ENCODE results near the gene OTUD3. TPM values are rescaled to one million over a fixed set of nuclear protein-coding genes. Genes with fewer than 3 reads are reported as not detected.
"Not testable (repeated sequence)": the region's sequence is repeated elsewhere in the genome, so short reads cannot be mapped to it uniquely, and the experiment has no call there.

OTUD3 gene
- total RNA-seq, 1 donor from 2014 or later, result 19.9 TPM

GRCh38 chr1:19877821-19878636, 4.2 kb upstream of the OTUD3 start:
- no peak overlapping the region for H3K4me3 Mint-ChIP-seq (ENCODE audit: low read depth)
- H3K9me3 Mint-ChIP-seq (ENCODE audit: low read depth), result peaks cover 3% of the 10 kb centered on the region
- TF ChIP-seq, protein P1, sequence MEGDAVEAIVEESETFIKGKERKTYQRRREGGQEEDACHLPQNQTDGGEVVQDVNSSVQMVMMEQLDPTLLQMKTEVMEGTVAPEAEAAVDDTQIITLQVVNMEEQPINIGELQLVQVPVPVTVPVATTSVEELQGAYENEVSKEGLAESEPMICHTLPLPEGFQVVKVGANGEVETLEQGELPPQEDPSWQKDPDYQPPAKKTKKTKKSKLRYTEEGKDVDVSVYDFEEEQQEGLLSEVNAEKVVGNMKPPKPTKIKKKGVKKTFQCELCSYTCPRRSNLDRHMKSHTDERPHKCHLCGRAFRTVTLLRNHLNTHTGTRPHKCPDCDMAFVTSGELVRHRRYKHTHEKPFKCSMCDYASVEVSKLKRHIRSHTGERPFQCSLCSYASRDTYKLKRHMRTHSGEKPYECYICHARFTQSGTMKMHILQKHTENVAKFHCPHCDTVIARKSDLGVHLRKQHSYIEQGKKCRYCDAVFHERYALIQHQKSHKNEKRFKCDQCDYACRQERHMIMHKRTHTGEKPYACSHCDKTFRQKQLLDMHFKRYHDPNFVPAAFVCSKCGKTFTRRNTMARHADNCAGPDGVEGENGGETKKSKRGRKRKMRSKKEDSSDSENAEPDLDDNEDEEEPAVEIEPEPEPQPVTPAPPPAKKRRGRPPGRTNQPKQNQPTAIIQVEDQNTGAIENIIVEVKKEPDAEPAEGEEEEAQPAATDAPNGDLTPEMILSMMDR (IDR thresholded peaks at IDR 0.05; ENCODE audit: unreplicated experiment), result no peak
- H3K36me3 Mint-ChIP-seq (ENCODE audit: insufficient read depth), result no peaks in the 10 kb centered on the region
- no peak overlapping the region for H3K27ac Mint-ChIP-seq
- peaks cover 9% of the 10 kb centered on the region for H3K27me3 Mint-ChIP-seq
- DNase-seq (ENCODE audit: low spot score, unreplicated experiment), result no peak
- peaks cover 4% of the 10 kb centered on the region for H3K4me1 Mint-ChIP-seq (ENCODE audit: low read depth)

DNA sequence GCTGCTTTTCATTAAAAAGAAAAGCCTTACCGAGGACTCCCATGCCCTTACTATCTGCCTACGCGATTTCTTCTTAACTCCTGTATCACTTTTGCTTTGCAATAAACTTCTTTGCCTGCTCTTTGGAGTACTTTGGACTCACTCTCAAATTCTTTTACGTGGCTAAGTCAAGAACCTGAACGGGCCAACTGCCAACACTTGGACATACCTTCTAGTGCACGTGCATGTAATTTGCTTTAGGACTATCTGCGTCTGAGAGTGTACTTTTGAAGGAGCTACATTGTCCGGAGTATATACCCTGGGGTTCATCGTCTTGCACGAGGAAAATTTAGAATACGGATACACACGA, 3.6 kb upstream of the OTUD3 start:
- H3K9me3 Mint-ChIP-seq (ENCODE audit: low read depth), result peaks cover 3% of the 10 kb centered on the region
- no peak overlapping the region for H3K4me3 Mint-ChIP-seq (ENCODE audit: low read depth)
- H3K36me3 Mint-ChIP-seq (ENCODE audit: insufficient read depth), result no peaks in the 10 kb centered on the region
- peaks cover 6% of the 10 kb centered on the region for H3K27me3 Mint-ChIP-seq
- H3K27ac Mint-ChIP-seq, result no peak overlapping the region
- DNase-seq (ENCODE audit: low spot score, unreplicated experiment), result no peak
- TF ChIP-seq, protein P1 (IDR thresholded peaks at IDR 0.05; ENCODE audit: unreplicated experiment), result no peak
- peaks cover 8% of the 10 kb centered on the region for H3K4me1 Mint-ChIP-seq (ENCODE audit: low read depth)

DNA sequence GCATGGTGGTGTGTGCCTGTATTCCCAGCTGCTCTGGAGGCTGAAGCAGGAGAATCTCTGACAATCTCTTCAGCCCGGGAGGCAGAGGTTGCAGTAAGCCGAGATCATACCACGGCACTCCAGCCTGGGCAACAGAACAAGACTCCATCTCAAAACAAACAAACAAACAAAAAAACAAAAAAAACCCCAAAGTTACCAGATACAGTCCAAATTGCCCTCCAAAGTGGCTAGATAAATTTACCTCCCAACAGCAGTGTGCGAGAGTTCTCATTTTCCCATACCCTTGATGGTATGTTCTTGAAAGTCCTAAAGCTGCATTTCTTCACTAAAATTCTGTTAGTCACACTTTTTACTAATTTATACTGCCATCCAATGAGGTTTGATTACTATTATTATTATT, 3.0 kb upstream of the OTUD3 start:
- H3K36me3 Mint-ChIP-seq (ENCODE audit: insufficient read depth), result no peaks in the 10 kb centered on the region
- peaks cover 6% of the 10 kb centered on the region for H3K27me3 Mint-ChIP-seq
- no peak overlapping the region for H3K27ac Mint-ChIP-seq
- no peak for DNase-seq (ENCODE audit: low spot score, unreplicated experiment)
- TF ChIP-seq, protein P1 (IDR thresholded peaks at IDR 0.05; ENCODE audit: unreplicated experiment), result no peak
- H3K4me1 Mint-ChIP-seq (ENCODE audit: low read depth), result peaks cover 10% of the 10 kb centered on the region
- no peak overlapping the region for H3K4me3 Mint-ChIP-seq (ENCODE audit: low read depth)
- H3K9me3 Mint-ChIP-seq (ENCODE audit: low read depth), result peaks cover 3% of the 10 kb centered on the region

- TF ChIP-seq, protein P1 (IDR thresholded peaks at IDR 0.05; ENCODE audit: unreplicated experiment), result no peak
- no peak for DNase-seq (ENCODE audit: low spot score, unreplicated experiment)
- Mint-ChIP-seq H3K4me3 (ENCODE audit: low read depth) (no peak overlapping the region), H3K36me3 (ENCODE audit: insufficient read depth) (no peaks in the 10 kb centered on the region), H3K4me1 (ENCODE audit: low read depth) (peaks cover 10% of the 10 kb centered on the region), H3K27me3 (peaks cover 6% of the 10 kb centered on the region), H3K9me3 (ENCODE audit: low read depth) (peaks cover 3% of the 10 kb centered on the region), H3K27ac (no peak overlapping the region)
Observed at GRCh38 chr1:19879661-19880060, 2.5 kb upstream of the OTUD3 start.

DNA sequence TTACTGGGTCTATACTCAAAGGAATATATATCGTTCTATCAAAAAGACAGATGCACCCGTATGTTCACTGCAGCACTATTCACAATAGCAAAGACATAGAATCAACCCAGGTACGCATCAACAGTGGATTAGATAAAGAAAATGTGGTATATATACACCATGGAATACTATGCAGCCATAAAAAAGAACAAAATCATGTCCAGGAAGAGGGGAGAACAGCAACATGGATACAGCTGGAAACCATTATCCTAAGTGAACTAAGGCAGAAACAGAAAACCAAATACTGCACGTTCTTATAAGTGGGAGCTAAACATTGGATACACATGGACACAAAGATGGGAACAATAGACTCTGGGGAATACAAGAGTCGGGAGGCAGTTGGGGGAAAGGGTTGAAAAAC, 1.4 kb upstream of the OTUD3 start:
- not testable (repeated sequence) for H3K27me3 Mint-ChIP-seq; H3K27ac Mint-ChIP-seq; H3K4me3 Mint-ChIP-seq (ENCODE audit: low read depth); H3K9me3 Mint-ChIP-seq (ENCODE audit: low read depth); DNase-seq (ENCODE audit: low spot score, unreplicated experiment); H3K36me3 Mint-ChIP-seq (ENCODE audit: insufficient read depth)
- peaks cover 10% of the 10 kb centered on the region for H3K4me1 Mint-ChIP-seq (ENCODE audit: low read depth)

DNA sequence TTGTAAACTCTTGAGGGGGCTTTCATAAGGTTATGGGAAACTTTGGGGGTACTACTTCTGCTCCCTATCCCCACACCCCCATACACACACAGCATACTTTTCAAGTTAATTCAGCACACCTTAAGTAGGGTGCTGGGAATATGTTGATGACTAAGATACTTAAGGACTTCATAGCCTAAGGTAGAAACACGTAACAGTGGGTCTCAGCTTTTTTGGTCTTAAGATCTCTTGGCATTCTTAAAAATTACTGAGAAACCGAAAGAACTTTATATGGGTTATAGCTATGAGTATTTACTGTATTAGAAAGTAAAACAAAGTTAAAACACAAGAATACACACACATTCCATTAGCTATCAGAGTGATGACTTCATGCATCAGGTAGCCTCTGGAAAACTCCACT, 2.1 kb downstream of the OTUD3 start:
- H3K9me3 Mint-ChIP-seq (ENCODE audit: low read depth), result peaks cover 3% of the 10 kb centered on the region
- H3K36me3 Mint-ChIP-seq (ENCODE audit: insufficient read depth), result no peaks in the 10 kb centered on the region
- H3K27me3 Mint-ChIP-seq, result no peaks in the 10 kb centered on the region
- TF ChIP-seq, protein P1 (IDR thresholded peaks at IDR 0.05; ENCODE audit: unreplicated experiment), result no peak
- no peak overlapping the region for H3K27ac Mint-ChIP-seq
- peaks cover 12% of the 10 kb centered on the region for H3K4me1 Mint-ChIP-seq (ENCODE audit: low read depth)
- no peak for DNase-seq (ENCODE audit: low spot score, unreplicated experiment)
- H3K4me3 Mint-ChIP-seq (ENCODE audit: low read depth), result peak overlapping the region; percentile 83

Measured in progenitor cell of endocrine pancreas (in vitro differentiated cells).